H1 (cell line): ENCODE data around the gene UMAD1. TPM values are rescaled to one million over a fixed set of nuclear protein-coding genes. Genes with fewer than 3 reads are reported as not detected.

Experiments used
- CTCF ChIA-PET: fragments of 300-600 bp; sonication (Branson Sonifier 250); formaldehyde crosslinking; loops from one replicate; lab custom pipeline; 2021; ENCODE audit not compliant: partially characterized antibody; lab: Charles Lee
- POLR2A ChIA-PET: fragments of 300-600 bp; sonication (Branson Sonifier 250); formaldehyde crosslinking; loops from one replicate; lab custom pipeline; 2021; ENCODE audit warnings: inconsistent platforms; ENCODE audit not compliant: partially characterized antibody; lab: Charles Lee
- DNase-seq, 2 experiments: peaks; one replicate each; pipeline versions ENCODE4 v3.0.0 to v3.0.0-alpha.2; 2010 to 2022; ENCODE audit warnings: low spot score in 2 of 2, low read depth in 1 of 2, mixed read lengths in 1 of 2
- FAIRE-seq: peaks from 2 replicates; lab custom pipeline; 2011; peaks lifted over from hg19 to GRCh38; lab: Jason Lieb, UNC
- H2AFZ ChIP-seq: 2 replicates; pipeline ENCODE4 v1.8.1; 2012; ENCODE audit warnings: low read length, inconsistent platforms
- H2AK5ac ChIP-seq: 2 replicates; pipeline ENCODE4 v1.6.1; 2013; ENCODE audit warnings: low read depth, low read length
- H2BK120ac ChIP-seq: replicated peaks from 2 replicates; pipeline ENCODE3; 2013; ENCODE audit warnings: low read depth, low read length, inconsistent platforms
- H2BK12ac ChIP-seq: 2 replicates; pipeline ENCODE4 v1.6.1; 2013; ENCODE audit warnings: low read depth, low read length
- H2BK15ac ChIP-seq: 2 replicates; pipeline ENCODE4 v1.6.1; 2013; ENCODE audit warnings: low read length
- H2BK20ac ChIP-seq: 2 replicates; pipeline ENCODE4 v1.6.1; 2013; ENCODE audit warnings: low read length
- H2BK5ac ChIP-seq: 2 replicates; pipeline ENCODE4 v1.6.1; 2013; ENCODE audit warnings: low read depth, low read length
- H3K14ac ChIP-seq: 2 replicates; pipeline ENCODE4 v1.6.1; 2013; ENCODE audit warnings: inconsistent platforms; ENCODE audit not compliant: insufficient read length
- H3K18ac ChIP-seq: 2 replicates; pipeline ENCODE4 v1.6.1; 2013; ENCODE audit warnings: low read length; ENCODE audit errors: extremely low read depth
- H3K23ac ChIP-seq: 2 replicates; pipeline ENCODE4 v1.6.1; 2013; ENCODE audit warnings: inconsistent platforms; ENCODE audit not compliant: insufficient read length
- H3K23me2 ChIP-seq: 2 replicates; pipeline ENCODE4 v1.6.1; 2013; ENCODE audit warnings: low read depth, low read length
- H3K27ac ChIP-seq: 2 replicates; pipeline ENCODE4 v1.6.1; 2011; ENCODE audit warnings: low read depth, low read length, inconsistent platforms
- H3K27me3 ChIP-seq, 4 experiments: replicated peaks in 1 of 4; 1 replicate in 1 of 4; 2 replicates in 3 of 4; pipeline versions ENCODE4 v1.6.1 to v1.8.1; 2011 to 2013; ENCODE audit warnings: low read length in 3 of 4, mild to moderate bottlenecking in 3 of 4, inconsistent platforms in 2 of 4, mixed read lengths in 2 of 4, moderate library complexity in 1 of 4; ENCODE audit not compliant: control insufficient read depth in 3 of 4, insufficient read depth in 3 of 4; ENCODE audit errors: extremely low read depth in 1 of 4
- H3K36me3 ChIP-seq, 4 experiments: 2 replicates each; pipeline versions ENCODE4 v1.6.1 to v1.8.1; 2011 to 2013; ENCODE audit warnings: mild to moderate bottlenecking in 4 of 4, low read length in 3 of 4, moderate library complexity in 2 of 4, control low read depth in 1 of 4, inconsistent platforms in 1 of 4; ENCODE audit not compliant: insufficient read depth in 4 of 4, control insufficient read depth in 2 of 4
- H3K4ac ChIP-seq: replicated peaks from 2 replicates; pipeline ENCODE3; 2013; ENCODE audit warnings: low read length, low read depth, mixed read lengths, inconsistent platforms; ENCODE audit not compliant: insufficient read length
- H3K4me1 ChIP-seq, 4 experiments: replicated peaks in 1 of 4; 1 replicate in 1 of 4; 2 replicates in 3 of 4; pipeline versions ENCODE4 v1.6.1 to v1.8.1; 2011 to 2013; ENCODE audit warnings: low read length in 3 of 4, inconsistent platforms in 2 of 4, mixed read lengths in 1 of 4; ENCODE audit not compliant: insufficient read depth in 4 of 4, control insufficient read depth in 3 of 4
- H3K4me2 ChIP-seq, 2 experiments: 2 replicates each; pipeline versions ENCODE4 v1.6.1 to v1.8.1; 2011 to 2013; ENCODE audit warnings: low read depth in 2 of 2, low read length in 2 of 2, control low read depth in 1 of 2, inconsistent platforms in 1 of 2, mild to moderate bottlenecking in 1 of 2; ENCODE audit not compliant: insufficient read depth in 1 of 2
- H3K4me3 ChIP-seq, 4 experiments: fragments of 200-600, 300-600 bp in 1 of 4; sonication (generic), shearing (Covaris generic), sonication (Bioruptor Twin) in 1 of 4; 2 replicates each; pipeline versions ENCODE4 v1.5.1 to v1.8.1; 2011 to 2016; ENCODE audit warnings: low read length in 4 of 4, low read depth in 3 of 4, control low read depth in 2 of 4, inconsistent platforms in 2 of 4, mild to moderate bottlenecking in 2 of 4, mixed read lengths in 1 of 4, moderate library complexity in 1 of 4; ENCODE audit not compliant: insufficient read depth in 2 of 4; ENCODE audit errors: extremely low read depth in 1 of 4
- H3K56ac ChIP-seq: replicated peaks from 2 replicates; pipeline ENCODE3; 2013; ENCODE audit warnings: low read depth, mild to moderate bottlenecking, mixed read lengths, low read length, inconsistent platforms; ENCODE audit not compliant: insufficient read length
- H3K79me1 ChIP-seq: 2 replicates; pipeline ENCODE4 v1.6.1; 2013; ENCODE audit warnings: low read depth, low read length, control low read depth
- H3K79me2 ChIP-seq, 2 experiments: 2 replicates each; pipeline versions ENCODE4 v1.6.1 to v1.8.1; 2012 to 2013; ENCODE audit warnings: low read length in 2 of 2, mild to moderate bottlenecking in 2 of 2, inconsistent platforms in 1 of 2; ENCODE audit not compliant: insufficient read depth in 2 of 2, control insufficient read depth in 1 of 2
- H3K9ac ChIP-seq, 4 experiments: replicated peaks in 1 of 4; 1 replicate in 1 of 4; 2 replicates in 3 of 4; pipeline versions ENCODE4 v1.6.1 to v1.8.1; 2011 to 2013; ENCODE audit warnings: low read depth in 3 of 4, low read length in 3 of 4, control low read depth in 2 of 4, mild to moderate bottlenecking in 2 of 4, moderate library complexity in 2 of 4, inconsistent platforms in 1 of 4; ENCODE audit errors: extremely low read depth in 1 of 4
- H3K9me3 ChIP-seq, 2 experiments: 2 replicates each; pipeline versions ENCODE4 v1.6.1 to v1.8.1; 2012 to 2013; ENCODE audit warnings: mild to moderate bottlenecking in 2 of 2, moderate library complexity in 2 of 2, control low read depth in 1 of 2, inconsistent platforms in 1 of 2, low read depth in 1 of 2, low read length in 1 of 2, mixed read lengths in 1 of 2; ENCODE audit not compliant: insufficient read depth in 2 of 2
- H4K20me1 ChIP-seq, 2 experiments: replicated peaks in 1 of 2; 2 replicates each; pipeline versions ENCODE3 to v1.8.1; 2011 to 2013; ENCODE audit warnings: inconsistent platforms in 2 of 2, low read length in 2 of 2, mild to moderate bottlenecking in 1 of 2; ENCODE audit not compliant: insufficient read depth in 2 of 2, control insufficient read depth in 1 of 2
- H4K5ac ChIP-seq: 2 replicates; pipeline ENCODE4 v1.6.1; 2013; ENCODE audit warnings: low read length, low read depth, mixed read lengths, inconsistent platforms; ENCODE audit not compliant: insufficient read length
- H4K8ac ChIP-seq: 2 replicates; pipeline ENCODE4 v1.8.0; 2013; ENCODE audit warnings: mild to moderate bottlenecking, moderate library complexity, low read length, inconsistent platforms; ENCODE audit not compliant: insufficient read depth; ENCODE audit errors: extremely low read depth
- H4K91ac ChIP-seq: replicated peaks from 2 replicates; pipeline ENCODE3; 2013; ENCODE audit warnings: low read length, mixed read lengths, inconsistent platforms; ENCODE audit not compliant: insufficient read length
- CEBPB ChIP-seq: IDR thresholded peaks from 2 replicates; pipeline ENCODE4 v1.6.1; 2012; ENCODE audit warnings: low read depth, low read length
- WGBS, 2 experiments: shearing (Covaris generic) in 1 of 2; methylation state at CpG; one replicate each; pipeline versions ENCODE4 v1.1.6 to v1.1.7; 2013 to 2015; ENCODE audit warnings: low lambda C conversion rate in 2 of 2, mixed read lengths in 2 of 2, inconsistent platforms in 1 of 2, low coverage in 1 of 2, missing lambda C conversion rate in 1 of 2; ENCODE audit not compliant: insufficient replicate concordance in 2 of 2, insufficient coverage in 1 of 2, insufficient read length in 1 of 2; ENCODE audit errors: extremely low coverage in 1 of 2, missing lambda C conversion rate in 1 of 2; 5-methylcytosine and 5-hydroxymethylcytosine counted together
- polyA plus RNA-seq, 7 experiments: library from polyadenylated mRNA; depleted of rRNA in 3 of 7; stranded (reverse) in 5 of 7; unstranded in 2 of 7; fragments of >200 nt in 5 of 7; fragments of 200-250 nt in 2 of 7; gene quantifications; 1 replicate in 5 of 7; 2 replicates in 1 of 7; 4 replicates in 1 of 7; pipeline versions ENCODE4 v1.2.1 to v1.2.3, GENCODE V29; 2011 to 2013; ENCODE audit warnings: missing spikeins in 2 of 7, mixed read lengths in 2 of 7
- total RNA-seq: library from RNA; stranded (reverse); fragmentation: NEBNext Ultra II Directional; extraction: Animal tissue kit (Norgen Biotek cat#: 25700); gene quantifications from 2 replicates; pipeline ENCODE4 v1.2.1, GENCODE V29; 2021
- TF ChIP-seq, protein P1 (sequence below): IDR thresholded peaks from 2 replicates; pipeline ENCODE4 v1.6.1; 2011; ENCODE audit warnings: low read length, improper control_type of control experiment

Gene UMAD1
- total and polyA plus RNA-seq, 2 of the 8 experiments (the other 6 are each of a cell fraction or from before 2014, with no cell fraction given), result 10.4 to 12.3 TPM

DNA sequence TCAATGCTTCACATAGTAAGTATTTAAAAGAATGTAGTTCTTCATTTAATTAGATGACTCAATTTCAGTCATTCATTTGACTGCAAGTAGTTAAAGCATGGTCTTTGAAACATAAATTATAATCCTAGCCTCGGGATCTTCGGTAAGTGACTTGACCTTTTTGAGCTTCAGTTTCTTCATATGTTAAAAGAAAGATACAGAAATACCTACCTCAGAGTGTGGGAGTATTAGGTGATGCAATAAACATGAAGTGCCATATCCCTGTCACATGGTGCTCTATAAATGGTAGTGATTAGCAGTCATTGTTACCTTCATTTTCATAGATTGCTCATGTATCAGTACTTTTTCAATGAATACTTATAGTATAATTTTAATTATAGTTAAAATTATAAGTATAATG is 31.2 kb upstream of the UMAD1 start:
- no peak overlapping the region for H3K56ac ChIP-seq
- H2BK20ac ChIP-seq, result no peak overlapping the region
- H3K9me3 ChIP-seq, result no peaks in the 10 kb centered on the region
- TF ChIP-seq, protein P1, sequence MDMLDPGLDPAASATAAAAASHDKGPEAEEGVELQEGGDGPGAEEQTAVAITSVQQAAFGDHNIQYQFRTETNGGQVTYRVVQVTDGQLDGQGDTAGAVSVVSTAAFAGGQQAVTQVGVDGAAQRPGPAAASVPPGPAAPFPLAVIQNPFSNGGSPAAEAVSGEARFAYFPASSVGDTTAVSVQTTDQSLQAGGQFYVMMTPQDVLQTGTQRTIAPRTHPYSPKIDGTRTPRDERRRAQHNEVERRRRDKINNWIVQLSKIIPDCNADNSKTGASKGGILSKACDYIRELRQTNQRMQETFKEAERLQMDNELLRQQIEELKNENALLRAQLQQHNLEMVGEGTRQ, result no peak
- 0 out of 2 replicates have a peak, but pooled peaks have one; percentile 11 for TF ChIP-seq CEBPB
- WGBS, 2 experiments, result 78% methylated on average over 2 of the region's 2 CpGs; no CpG with 5 or more reads in 1 of the 2 experiments
- no peak overlapping the region for H3K4ac ChIP-seq
- no peak overlapping the region for H4K91ac ChIP-seq
- H2BK12ac ChIP-seq, result no peak overlapping the region
- H3K79me1 ChIP-seq, result no peaks in the 10 kb centered on the region
- no peak overlapping the region for H2BK5ac ChIP-seq
- H3K4me1 ChIP-seq, result no peaks in the 10 kb centered on the region
- no peaks in the 10 kb centered on the region for H3K79me2 ChIP-seq
- H4K20me1 ChIP-seq, result no peaks in the 10 kb centered on the region
- no peak overlapping the region for H3K4me2 ChIP-seq
- CTCF ChIA-PET, result no interaction called here
- no peak overlapping the region for H3K18ac ChIP-seq
- FAIRE-seq (no peak), DNase-seq (no peak)
- H3K9ac ChIP-seq, result no peak overlapping the region
- H3K23me2 ChIP-seq, result no peaks in the 10 kb centered on the region
- no peaks in the 10 kb centered on the region for H3K27me3 ChIP-seq
- H3K14ac ChIP-seq, result no peak overlapping the region
- POLR2A ChIA-PET, result interaction anchor here (0.8 kb wide), 1 partner anchor 22 kb away, joined by 3 read pairs; no protein-coding TSS in a partner anchor
- H2AK5ac ChIP-seq, result no peak overlapping the region
- H4K8ac ChIP-seq, result no peak overlapping the region
- no peak overlapping the region for H2BK120ac ChIP-seq
- no peak overlapping the region for H2AFZ ChIP-seq
- no peak overlapping the region for H3K4me3 ChIP-seq
- H2BK15ac ChIP-seq, result no peak overlapping the region
- H4K5ac ChIP-seq, result no peak overlapping the region
- no peak overlapping the region for H3K27ac ChIP-seq
- H3K36me3 ChIP-seq, result peaks cover 0 to 19% (median 5%) of the 10 kb centered on the region in 4 experiments; a peak in 4 of 8 replicates
- H3K23ac ChIP-seq, result no peak overlapping the region
